OCI-LY7 (cell line): ENCODE measurements around the gene FBXO31. TPM values are rescaled to one million over a fixed set of nuclear protein-coding genes. Genes with fewer than 3 reads are reported as not detected.
A peak's percentile ranks its signal among the peaks of the same experiment; 100 is the strongest.

ENCODE experiments used
- BruUV-seq: library from RNA; stranded (reverse); fragments of 400-500 nt; replicated peaks from 2 replicates; lab custom pipeline; 2021; lab: Mats Ljungman, UMichigan
- CTCF ChIA-PET: fragments of 300-600 bp; sonication (Branson Sonifier 250); formaldehyde crosslinking; loops from one replicate; lab custom pipeline; 2022; ENCODE audit warnings: antibody characterized with exemption; ENCODE audit not compliant: unreplicated experiment; lab: Charles Lee
- POLR2A ChIA-PET: fragments of 300-600 bp; sonication (Branson Sonifier 250); formaldehyde crosslinking; loops from one replicate; lab custom pipeline; 2022; ENCODE audit warnings: antibody characterized with exemption; lab: Charles Lee
- DNase-seq: peaks from one replicate; pipeline ENCODE4 v3.0.0-alpha.2; 2015; ENCODE audit warnings: low spot score
- H2AFZ ChIP-seq: fragments of 200-600 bp; sonication (generic), shearing (Covaris generic); 2 replicates; pipeline ENCODE4 v1.6.1; 2014; ENCODE audit warnings: mild to moderate bottlenecking, antibody characterized with exemption, low read length, moderate library complexity
- H3K27ac ChIP-seq: fragments of 200-600 bp; sonication (generic); 2 replicates; pipeline ENCODE4 v1.5.1; 2014; ENCODE audit warnings: mixed run types, low read depth, mild to moderate bottlenecking, moderate library complexity, low read length, inconsistent platforms; ENCODE audit not compliant: poor library complexity, severe bottlenecking
- H3K36me3 ChIP-seq: fragments of 200-600 bp; sonication (generic); 2 replicates; pipeline ENCODE4 v1.6.1; 2014; ENCODE audit warnings: mild to moderate bottlenecking, antibody characterized with exemption, low read length, moderate library complexity, mixed read lengths; ENCODE audit not compliant: insufficient read depth
- H3K4me1 ChIP-seq: fragments of 200-600 bp; sonication (generic); 2 replicates; pipeline ENCODE4 v1.5.1; 2014; ENCODE audit warnings: mild to moderate bottlenecking, low read length; ENCODE audit not compliant: insufficient read depth, poor library complexity, severe bottlenecking
- H3K4me2 ChIP-seq: fragments of 200-600 bp; sonication (generic); 2 replicates; pipeline ENCODE4 v1.6.1; 2014; ENCODE audit warnings: mild to moderate bottlenecking, low read length
- H3K4me3 ChIP-seq: fragments of 200-600 bp; sonication (generic); 2 replicates; pipeline ENCODE4 v1.5.1; 2014; ENCODE audit warnings: mild to moderate bottlenecking, low read depth, low read length; ENCODE audit not compliant: poor library complexity, severe bottlenecking
- H3K79me2 ChIP-seq: fragments of 200-600 bp; sonication (generic); 2 replicates; pipeline ENCODE4 v1.6.1; 2016; ENCODE audit warnings: low read depth, mild to moderate bottlenecking, low read length, moderate library complexity, mixed read lengths; ENCODE audit not compliant: insufficient read depth
- H3K9me2 ChIP-seq: fragments of 200-600 bp; sonication (generic); 2 replicates; pipeline ENCODE4 v1.6.1; 2016; ENCODE audit warnings: mild to moderate bottlenecking, low read length, mixed read lengths; ENCODE audit not compliant: insufficient read depth
- H3K9me3 ChIP-seq: fragments of 200-600 bp; sonication (generic); 2 replicates; pipeline ENCODE4 v1.6.1; 2014; ENCODE audit warnings: mild to moderate bottlenecking, mixed run types, low read length, mixed read lengths
- H4K20me1 ChIP-seq: fragments of 200-600 bp; sonication (generic); 2 replicates; pipeline ENCODE4 v1.6.1; 2014; ENCODE audit warnings: mild to moderate bottlenecking, antibody characterized with exemption, low read length, moderate library complexity, mixed read lengths; ENCODE audit not compliant: insufficient read depth
- EZH2phosphoT487 ChIP-seq: fragments of 200-600 bp; sonication (generic); IDR thresholded peaks from 2 replicates; pipeline ENCODE4 v1.6.1; 2018; ENCODE audit warnings: low read depth, borderline replicate concordance, mild to moderate bottlenecking, mixed run types, antibody characterized with exemption, low read length, moderate library complexity, mixed read lengths
- intact Hi-C: fragments of 100-400 bp; cut with micrococcal nuclease; formaldehyde crosslinking; loops from one replicate; pipeline ENCODE4 v1.10.0; 2022; ENCODE audit not compliant: unreplicated experiment
- total RNA-seq, 2 experiments: library from RNA; depleted of rRNA in 1 of 2; stranded (reverse); fragments of >200 nt in 1 of 2; shearing (Covaris generic) in 1 of 2; gene quantifications; 2 replicates each; pipeline ENCODE4 v1.2.3, GENCODE V29; 2014 to 2022
- TF ChIP-seq, protein P1 (sequence below): fragments of 200-600 bp; sonication (generic); conservative IDR thresholded peaks from 2 replicates; pipeline ENCODE4 v1.5.1; 2014; ENCODE audit warnings: mild to moderate bottlenecking, antibody characterized with exemption, low read length, moderate library complexity, mixed read lengths

The FBXO31 gene
- total RNA-seq, 2 experiments from 2014 or later = 26.0 to 32.4 TPM

GRCh38 chr16:87298857-87299465 lies 84.6 kb downstream of the FBXO31 start:
- no peak overlapping the region for H3K4me2 ChIP-seq
- H3K9me2 ChIP-seq = no peaks in the 10 kb centered on the region
- no peak overlapping the region for H3K4me3 ChIP-seq
- no peaks in the 10 kb centered on the region for H3K79me2 ChIP-seq
- no peaks in the 10 kb centered on the region for H3K36me3 ChIP-seq
- intact Hi-C loops = loop anchor here (5.0 kb wide), 1 partner anchor 737 kb away; no protein-coding TSS in a partner anchor
- no TSS peak for BruUV-seq
- no peak overlapping the region for H2AFZ ChIP-seq
- peaks cover 34% of the 10 kb centered on the region for H3K4me1 ChIP-seq
- no peak overlapping the region for H3K27ac ChIP-seq
- H3K9me3 ChIP-seq = no peaks in the 10 kb centered on the region
- H4K20me1 ChIP-seq = no peaks in the 10 kb centered on the region
- TF ChIP-seq, protein P1, sequence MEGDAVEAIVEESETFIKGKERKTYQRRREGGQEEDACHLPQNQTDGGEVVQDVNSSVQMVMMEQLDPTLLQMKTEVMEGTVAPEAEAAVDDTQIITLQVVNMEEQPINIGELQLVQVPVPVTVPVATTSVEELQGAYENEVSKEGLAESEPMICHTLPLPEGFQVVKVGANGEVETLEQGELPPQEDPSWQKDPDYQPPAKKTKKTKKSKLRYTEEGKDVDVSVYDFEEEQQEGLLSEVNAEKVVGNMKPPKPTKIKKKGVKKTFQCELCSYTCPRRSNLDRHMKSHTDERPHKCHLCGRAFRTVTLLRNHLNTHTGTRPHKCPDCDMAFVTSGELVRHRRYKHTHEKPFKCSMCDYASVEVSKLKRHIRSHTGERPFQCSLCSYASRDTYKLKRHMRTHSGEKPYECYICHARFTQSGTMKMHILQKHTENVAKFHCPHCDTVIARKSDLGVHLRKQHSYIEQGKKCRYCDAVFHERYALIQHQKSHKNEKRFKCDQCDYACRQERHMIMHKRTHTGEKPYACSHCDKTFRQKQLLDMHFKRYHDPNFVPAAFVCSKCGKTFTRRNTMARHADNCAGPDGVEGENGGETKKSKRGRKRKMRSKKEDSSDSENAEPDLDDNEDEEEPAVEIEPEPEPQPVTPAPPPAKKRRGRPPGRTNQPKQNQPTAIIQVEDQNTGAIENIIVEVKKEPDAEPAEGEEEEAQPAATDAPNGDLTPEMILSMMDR = no peak
- no peak for TF ChIP-seq EZH2phosphoT487
- no peak for DNase-seq
- ChIA-PET POLR2A (no interaction called here), CTCF (no interaction called here)

DNA sequence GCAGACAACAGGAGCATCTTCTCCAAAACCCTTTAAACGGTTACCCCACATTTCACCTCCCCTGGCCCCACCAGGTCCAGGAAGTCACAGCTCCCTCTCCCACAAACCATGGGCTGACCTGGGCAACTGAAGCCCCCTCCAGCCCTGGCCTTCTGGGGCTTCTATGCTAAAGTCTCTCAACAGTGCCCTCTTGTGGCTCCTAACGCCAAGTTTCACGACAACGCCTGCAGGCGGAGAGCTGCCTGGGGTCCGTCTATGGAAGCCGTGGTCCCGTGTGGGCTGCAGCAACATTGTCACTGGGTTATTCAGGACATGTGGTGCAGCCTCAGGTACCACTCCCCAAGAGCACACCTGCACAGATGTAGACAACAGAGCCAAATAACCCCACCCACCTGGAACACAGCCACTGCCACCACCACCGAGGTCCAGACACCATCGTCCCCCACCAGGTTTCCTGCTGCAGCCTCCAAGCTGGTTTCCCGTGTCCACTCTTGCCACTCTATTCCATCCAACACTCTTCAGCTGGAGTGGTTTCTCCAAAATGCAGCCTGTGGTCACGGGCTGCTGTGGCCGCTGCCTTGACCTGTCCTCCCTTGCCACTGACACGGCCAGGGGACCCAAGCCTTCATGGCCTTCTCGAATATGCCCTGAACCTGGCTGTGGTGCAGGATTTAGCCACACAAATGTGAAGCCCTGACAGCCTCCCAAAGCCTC lies 85.5 kb downstream of the FBXO31 start:
- ChIA-PET CTCF (no interaction called here), POLR2A (interaction anchor here (0.6 kb wide), 1 partner anchor 333 kb away, joined by 3 read pairs; no protein-coding TSS in a partner anchor)
- no peak overlapping the region for H3K4me2 ChIP-seq
- no peaks in the 10 kb centered on the region for H3K9me3 ChIP-seq
- no peak overlapping the region for H3K27ac ChIP-seq
- no peak overlapping the region for H3K4me3 ChIP-seq
- peak; percentile 67 for DNase-seq
- no peak for TF ChIP-seq EZH2phosphoT487
- TF ChIP-seq, protein P1 = peak; percentile 79
- intact Hi-C loops = loop anchor here (5.0 kb wide), 1 partner anchor 736 kb away; no protein-coding TSS in a partner anchor
- BruUV-seq = no TSS peak
- no peaks in the 10 kb centered on the region for H4K20me1 ChIP-seq
- no peak overlapping the region for H2AFZ ChIP-seq
- no peaks in the 10 kb centered on the region for H3K36me3 ChIP-seq
- no peaks in the 10 kb centered on the region for H3K79me2 ChIP-seq
- no peaks in the 10 kb centered on the region for H3K9me2 ChIP-seq
- peaks cover 25% of the 10 kb centered on the region for H3K4me1 ChIP-seq

DNA sequence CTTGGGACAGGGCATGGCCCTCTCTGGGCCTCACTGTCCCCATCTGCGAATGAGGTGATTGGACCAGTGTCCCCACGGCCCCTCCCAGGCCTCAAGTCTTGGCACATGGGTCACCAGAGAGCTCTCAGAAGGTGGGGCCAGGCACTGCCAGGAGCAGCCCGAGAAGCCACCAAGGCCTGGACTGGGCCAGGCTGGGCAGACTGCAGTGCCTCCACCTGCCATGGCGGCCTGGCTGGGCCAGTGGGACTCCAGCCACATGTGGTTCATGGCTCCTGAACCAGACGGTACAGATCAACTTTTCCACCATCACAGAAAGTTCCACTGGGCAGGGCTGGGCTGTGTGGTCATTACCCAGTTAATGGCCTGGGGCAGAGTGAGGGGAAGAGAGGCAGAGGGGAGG lies 86.2 kb downstream of the FBXO31 start:
- TF ChIP-seq, protein P1 = no peak
- TF ChIP-seq EZH2phosphoT487 = no peak
- BruUV-seq = no TSS peak
- Histone ChIP-seq H4K20me1 (no peaks in the 10 kb centered on the region), H2AFZ (no peak overlapping the region), H3K9me3 (no peaks in the 10 kb centered on the region), H3K9me2 (no peaks in the 10 kb centered on the region), H3K4me3 (no peak overlapping the region), H3K4me2 (no peak overlapping the region), H3K4me1 (peaks cover 23% of the 10 kb centered on the region), H3K79me2 (no peaks in the 10 kb centered on the region), H3K36me3 (peaks cover 2% of the 10 kb centered on the region; the same call in 1 of the 2 replicates), H3K27ac (peak overlapping the region; percentile 57)
- DNase-seq = no peak
- POLR2A ChIA-PET = interaction anchor here (0.6 kb wide), 1 partner anchor 465 kb away, joined by 4 read pairs; no protein-coding TSS in a partner anchor
- CTCF ChIA-PET = no interaction called here
- intact Hi-C loops = loop anchor here (5.0 kb wide), 1 partner anchor 735 kb away; no protein-coding TSS in a partner anchor
